ENCODE data around the gene LCN6. TPM values are rescaled to one million over a fixed set of nuclear protein-coding genes. Genes with fewer than 3 reads are reported as not detected.
A peak's percentile ranks its signal among the peaks of the same experiment; 100 is the strongest.

LCN6 gene
- total and polyA plus RNA-seq, 12 donors, result 1.5 to 261 (median 4.6) TPM

DNA sequence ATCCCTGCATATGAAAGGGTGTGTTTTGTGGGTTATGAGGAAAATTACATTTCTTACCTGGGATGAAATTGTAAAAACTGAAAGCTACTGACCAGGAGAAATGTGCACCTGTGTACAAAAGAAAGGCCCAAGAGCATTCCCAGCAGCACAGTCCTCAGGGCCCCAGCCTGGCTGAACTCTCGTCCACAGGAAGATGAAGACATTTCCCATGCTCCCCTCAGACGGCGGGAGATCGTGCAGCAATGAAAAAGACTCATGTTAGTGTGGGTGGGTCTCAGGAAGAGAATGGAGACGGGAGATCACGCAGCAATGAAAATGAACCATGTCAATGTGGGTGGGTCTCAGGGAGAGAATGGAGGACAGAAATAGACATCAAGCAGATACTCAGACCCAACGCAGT is 28.6 kb upstream of the LCN6 start:
- no peak overlapping the region for H3K27ac ChIP-seq
- no peak overlapping the region for H3K4me3 ChIP-seq
- no peaks in the 10 kb centered on the region for H3K27me3 ChIP-seq
- no peaks in the 10 kb centered on the region for H3K4me1 ChIP-seq
- DNase-seq, result no peak
- WGBS, 2 donors, result 40 to 50% methylated on average over 7 of the region's 7 CpGs
- H3K9me3 ChIP-seq, result peaks cover 0 to 12% (median 0%) of the 10 kb centered on the region in 11 donors
- intact Hi-C loops (cut with DNase I), result no loop called here
- ATAC-seq, result no peak
- no peaks in the 10 kb centered on the region for H3K36me3 ChIP-seq
- no peak for TF ChIP-seq CTCF (IDR thresholded peaks at IDR 0.05)

- no peak for TF ChIP-seq CTCF (IDR thresholded peaks at IDR 0.05)
- Histone ChIP-seq H3K9me3 (peaks cover 0 to 12% (median 0%) of the 10 kb centered on the region in 11 donors), H3K4me1 (no peaks in the 10 kb centered on the region), H3K27me3 (no peaks in the 10 kb centered on the region), H3K27ac (no peak overlapping the region), H3K4me3 (no peak overlapping the region), H3K36me3 (no peaks in the 10 kb centered on the region)
- intact Hi-C loops (cut with DNase I), result no loop called here
- DNase-seq, result no peak
- 63 to 69% methylated on average over 6 of the region's 6 CpGs for WGBS, 2 donors
- ATAC-seq, result peak in 2 of 8 donors; percentile 24 to 45
Measured at GRCh38 chr9:136775191-136775590, 26.9 kb upstream of the LCN6 start.

GRCh38 chr9:136774416-136775045 is 26.2 kb upstream of the LCN6 start:
- H3K4me1 ChIP-seq, result no peaks in the 10 kb centered on the region
- intact Hi-C loops (cut with DNase I), result no loop called here
- no peak for TF ChIP-seq CTCF (IDR thresholded peaks at IDR 0.05)
- ATAC-seq, result peak in 2 of 8 donors; percentile 14 to 41
- WGBS, 2 donors, result 88 to 91% methylated on average over 12 of the region's 12 CpGs
- no peak overlapping the region for H3K27ac ChIP-seq
- DNase-seq, result no peak
- H3K36me3 ChIP-seq, result no peaks in the 10 kb centered on the region
- H3K4me3 ChIP-seq, result no peak overlapping the region
- no peaks in the 10 kb centered on the region for H3K27me3 ChIP-seq
- peaks cover 0 to 12% (median 0%) of the 10 kb centered on the region in 11 donors for H3K9me3 ChIP-seq

- Histone ChIP-seq H3K4me3 (no peak overlapping the region), H3K27ac (no peak overlapping the region), H3K9me3 (peaks cover 0 to 12% (median 0%) of the 10 kb centered on the region in 11 donors), H3K27me3 (no peaks in the 10 kb centered on the region), H3K4me1 (no peaks in the 10 kb centered on the region), H3K36me3 (no peaks in the 10 kb centered on the region)
- ATAC-seq, result peak in 6 of 8 donors; percentile 32 to 59 (median 48)
- intact Hi-C loops (cut with DNase I), result no loop called here
- DNase-seq, result no peak
- no peak for TF ChIP-seq CTCF (IDR thresholded peaks at IDR 0.05)
- WGBS, 2 donors, result 78 to 80% methylated on average over 7 of the region's 7 CpGs
Measured at GRCh38 chr9:136773386-136774044, 25.2 kb upstream of the LCN6 start.

All from heart right ventricle (tissue), 16 donors.